Stimulated activated CD4-positive, alpha-beta T cell treated with anti-CD3 and anti-CD28 coated beads, Interleukin-1b, Interleukin-23, amount 100 ng/mL, for 24 hours (primary cell): ENCODE measurements around the gene CASP9.
"Not testable (repeated sequence)": the region's sequence is repeated elsewhere in the genome, so short reads cannot be mapped to it uniquely, and the experiment has no call there.

Experiments
- DNase-seq, 4 experiments: peaks; one replicate each; pipeline ENCODE4 v3.0.0-alpha.2; 2020; ENCODE audit warnings: low read depth in 4 of 4, low spot score in 1 of 4

The CASP9 gene

DNA sequence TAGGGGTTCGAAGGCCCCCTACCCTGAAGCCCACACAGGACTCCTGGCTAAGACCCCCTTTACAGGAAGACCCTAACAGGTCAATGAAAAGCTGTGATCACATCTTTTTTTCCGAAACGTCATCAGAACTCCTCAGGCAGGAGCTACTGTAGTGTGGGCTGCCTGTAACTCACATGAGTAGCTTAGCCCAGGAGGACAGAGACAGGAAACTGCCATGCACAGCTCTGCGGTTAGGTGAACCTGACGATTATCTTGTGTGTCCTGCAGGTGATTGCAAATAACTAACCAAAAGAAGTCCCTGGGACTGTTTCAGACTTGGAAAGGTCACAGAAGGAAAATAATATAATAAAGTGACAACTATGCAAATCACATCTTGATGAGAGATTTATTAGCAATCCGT lies 52.3 kb downstream of the CASP9 start:
- DNase-seq = not testable (repeated sequence)

DNA sequence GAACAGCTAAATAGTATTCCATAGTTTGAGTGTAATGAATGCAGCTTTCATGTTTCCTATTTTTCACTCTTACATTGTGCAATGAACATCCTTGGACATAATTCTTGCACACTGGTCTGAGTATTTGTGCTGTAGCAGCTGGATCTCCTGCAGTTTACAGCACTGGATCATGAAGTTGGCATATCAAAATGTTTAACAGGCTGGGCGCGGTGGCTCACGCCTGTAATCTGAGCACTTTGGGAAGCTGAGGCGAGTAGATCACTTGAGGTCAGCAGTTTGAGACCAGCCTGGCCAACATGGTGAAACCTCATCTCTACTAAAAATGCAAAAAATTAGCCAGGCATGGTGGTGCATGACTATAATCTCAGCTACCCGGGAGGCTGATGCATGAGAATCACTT lies 52.9 kb downstream of the CASP9 start:
- not testable (repeated sequence) for DNase-seq

DNA sequence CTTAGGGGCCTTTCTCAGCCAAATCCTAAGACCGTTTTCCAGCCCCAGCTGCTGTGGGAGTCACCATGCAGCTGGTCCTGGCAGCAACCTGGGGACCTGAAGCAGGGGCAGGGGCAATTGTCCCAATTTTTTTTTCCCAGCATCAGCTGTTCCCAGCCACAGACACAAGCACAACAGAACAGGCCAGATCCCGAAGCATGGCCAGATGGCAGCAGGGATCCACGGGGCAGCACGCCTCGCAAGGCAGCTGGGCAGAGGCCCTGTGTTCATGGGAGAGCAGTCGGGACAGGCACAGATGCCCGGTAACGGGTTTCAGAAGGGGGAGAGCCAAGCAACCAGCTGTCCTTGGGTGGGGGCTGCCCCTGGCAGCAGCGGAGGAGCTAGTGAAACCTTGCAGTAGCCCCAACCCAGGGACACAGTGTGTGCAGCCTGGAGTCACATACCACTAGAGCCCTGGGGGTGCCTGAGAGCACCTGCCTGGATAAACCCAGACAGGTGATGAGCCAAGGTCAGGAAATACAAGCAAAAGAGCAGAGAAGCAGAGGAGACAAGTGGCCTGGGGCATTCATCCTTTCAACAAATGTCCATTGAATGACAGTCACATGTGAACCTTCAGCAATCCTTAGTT lies 54.1 kb downstream of the CASP9 start:
- not testable (repeated sequence) for DNase-seq

DNA sequence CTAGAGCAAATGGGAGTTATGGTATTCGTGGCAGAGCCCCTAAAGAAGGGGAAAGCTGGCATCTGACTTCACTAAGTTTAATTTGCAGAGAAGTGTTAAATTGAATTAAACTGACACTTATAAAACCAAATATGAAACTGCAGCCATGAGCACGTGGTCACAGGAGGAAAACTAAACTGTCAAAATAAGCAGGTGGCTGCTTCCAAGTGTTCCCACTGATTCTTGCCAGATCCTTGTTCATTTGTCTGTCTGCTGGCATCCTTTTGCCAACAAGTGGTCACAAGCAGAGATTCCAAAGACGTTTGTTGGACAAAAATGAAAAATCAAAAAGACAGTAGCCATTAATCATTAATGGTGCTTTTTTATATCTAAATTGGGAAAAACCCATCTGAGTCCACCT lies 54.7 kb downstream of the CASP9 start:
- DNase-seq = no peak

DNA sequence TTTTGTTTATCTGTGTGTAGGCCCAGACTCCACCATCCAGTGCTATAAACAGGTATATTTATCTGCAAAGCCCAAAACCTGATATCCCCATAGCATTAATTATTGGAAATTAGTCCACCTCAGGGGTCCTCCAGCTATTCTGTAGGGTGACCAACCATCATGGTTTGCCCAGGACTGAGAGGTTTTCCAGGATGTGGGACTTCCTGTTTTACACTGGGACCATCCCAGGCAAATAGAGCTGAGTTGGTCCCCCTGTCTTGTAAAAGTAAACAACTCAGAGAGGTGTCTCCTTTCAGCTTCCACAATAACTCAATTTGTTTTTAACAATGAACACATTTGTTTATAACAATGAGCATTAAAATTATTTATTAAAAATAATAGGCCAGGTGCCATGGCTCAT lies 55.9 kb downstream of the CASP9 start:
- no peak for DNase-seq

DNA sequence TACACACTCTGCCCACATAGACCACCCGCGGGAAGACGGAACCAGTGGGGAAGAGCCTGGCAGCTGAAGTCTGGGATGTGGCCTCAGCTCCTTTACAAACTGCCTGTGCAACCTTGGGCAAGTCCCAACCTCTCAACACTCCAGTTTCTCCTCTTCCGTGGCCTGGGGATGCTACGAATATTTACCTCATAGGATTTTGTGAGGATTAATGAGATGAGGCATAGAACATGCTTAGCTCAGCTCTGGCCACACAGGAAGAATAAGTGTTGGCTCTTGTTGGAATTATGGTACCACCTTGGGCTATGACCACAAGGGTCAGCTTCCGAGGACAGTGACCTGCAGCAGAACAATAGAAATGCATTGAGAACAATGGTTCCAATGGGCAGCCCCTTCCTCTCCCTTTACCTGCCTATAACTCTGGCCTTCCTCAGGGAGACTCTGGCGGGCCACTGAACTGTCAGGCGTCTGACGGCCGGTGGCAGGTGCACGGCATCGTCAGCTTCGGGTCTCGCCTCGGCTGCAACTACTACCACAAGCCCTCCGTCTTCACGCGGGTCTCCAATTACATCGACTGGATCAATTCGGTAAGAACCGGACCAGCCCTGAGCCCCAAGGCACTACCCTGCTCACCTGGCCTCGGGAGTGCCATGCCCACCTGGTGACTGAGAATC lies 56.9 kb downstream of the CASP9 start:
- DNase-seq = not testable (repeated sequence)

DNA sequence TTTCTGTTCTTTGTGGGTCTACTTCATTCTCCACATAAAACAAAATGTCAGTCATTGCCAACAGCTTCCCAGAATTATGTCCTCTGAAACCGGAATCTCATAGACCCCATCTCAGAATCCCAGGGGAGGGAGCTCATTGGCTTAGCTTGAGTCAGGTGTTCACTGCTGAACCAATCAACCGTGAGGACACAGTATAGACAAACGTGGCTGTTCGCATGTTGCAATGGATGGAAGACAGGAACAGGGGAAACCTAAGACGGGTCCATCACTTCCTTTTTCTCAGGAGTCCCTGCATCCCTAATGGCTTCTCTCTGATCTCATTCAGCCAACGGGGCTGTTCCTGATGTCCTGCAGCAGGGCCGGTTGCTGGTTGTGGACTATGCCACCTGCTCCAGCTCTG lies 58.3 kb downstream of the CASP9 start:
- DNase-seq = no peak

DNA sequence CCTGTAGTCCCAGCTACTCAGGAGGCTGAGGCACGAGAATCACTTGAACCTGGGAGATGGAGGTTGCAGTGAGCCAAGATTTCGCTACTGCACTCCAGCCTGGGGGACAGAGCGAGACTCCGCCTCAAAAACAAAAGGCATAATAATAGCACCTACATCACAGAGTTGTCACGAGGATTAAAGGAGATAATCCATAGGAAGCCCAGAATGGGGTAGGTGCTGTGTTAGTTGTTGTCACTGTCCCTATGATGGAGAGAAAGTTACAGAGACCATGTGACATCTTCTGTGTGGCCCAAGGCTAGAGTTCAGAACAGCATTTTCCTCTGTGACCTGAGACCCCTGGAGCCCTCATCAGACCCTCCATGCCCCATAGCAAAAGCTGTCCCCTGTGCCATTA lies 60.1 kb downstream of the CASP9 start:
- not testable (repeated sequence) for DNase-seq

DNA sequence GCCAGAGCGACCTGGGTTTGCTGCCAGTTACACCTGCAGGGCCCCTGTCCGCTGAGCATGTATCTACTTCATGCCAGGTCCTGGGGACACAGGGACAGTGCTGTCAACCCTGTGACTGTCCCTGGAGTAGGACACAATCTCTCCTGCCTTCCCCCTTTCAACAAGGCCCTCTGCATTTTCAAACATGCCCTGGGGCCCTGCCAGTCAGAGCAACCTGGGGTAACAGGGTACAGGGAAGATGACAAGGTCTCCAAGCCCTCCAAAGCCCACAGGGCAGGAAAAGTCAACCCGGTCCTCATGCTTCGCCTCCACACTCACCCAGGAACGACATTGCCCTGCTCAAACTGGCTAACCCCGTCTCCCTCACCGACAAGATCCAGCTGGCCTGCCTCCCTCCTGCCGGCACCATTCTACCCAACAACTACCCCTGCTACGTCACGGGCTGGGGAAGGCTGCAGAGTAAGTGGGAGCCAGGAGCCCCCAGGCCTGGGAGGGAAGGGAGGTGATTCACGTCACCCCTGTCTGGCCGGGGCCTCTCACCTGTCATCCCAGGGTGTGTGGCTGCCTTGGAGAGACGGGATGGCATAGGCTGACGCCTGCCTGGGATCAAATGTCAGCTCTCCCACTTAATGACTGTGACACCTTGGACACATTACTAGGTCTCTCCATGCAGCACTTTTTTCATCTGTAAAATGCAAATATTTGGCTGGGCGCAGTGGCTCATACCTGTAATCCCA lies 60.8 kb downstream of the CASP9 start:
- not testable (repeated sequence) for DNase-seq

DNA sequence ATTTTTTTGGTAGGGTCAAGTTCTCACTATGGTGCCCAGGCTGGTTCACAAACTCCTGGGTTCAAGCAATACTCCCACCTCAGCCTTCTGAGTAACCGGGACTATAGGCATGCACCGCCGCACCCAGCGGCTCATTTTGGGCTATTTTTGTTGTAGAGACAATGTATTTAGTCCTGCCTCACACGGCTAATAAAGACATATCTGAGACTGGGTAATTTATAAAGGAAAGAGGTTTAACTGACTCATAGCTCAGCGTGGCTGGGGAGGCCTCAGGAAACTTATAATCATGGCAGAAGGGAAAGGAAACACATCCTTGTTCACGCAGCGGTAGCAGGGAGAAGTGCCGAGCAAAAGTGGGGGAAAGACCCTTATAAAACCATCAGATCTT lies 63.3 kb downstream of the CASP9 start:
- DNase-seq = no peak

DNA sequence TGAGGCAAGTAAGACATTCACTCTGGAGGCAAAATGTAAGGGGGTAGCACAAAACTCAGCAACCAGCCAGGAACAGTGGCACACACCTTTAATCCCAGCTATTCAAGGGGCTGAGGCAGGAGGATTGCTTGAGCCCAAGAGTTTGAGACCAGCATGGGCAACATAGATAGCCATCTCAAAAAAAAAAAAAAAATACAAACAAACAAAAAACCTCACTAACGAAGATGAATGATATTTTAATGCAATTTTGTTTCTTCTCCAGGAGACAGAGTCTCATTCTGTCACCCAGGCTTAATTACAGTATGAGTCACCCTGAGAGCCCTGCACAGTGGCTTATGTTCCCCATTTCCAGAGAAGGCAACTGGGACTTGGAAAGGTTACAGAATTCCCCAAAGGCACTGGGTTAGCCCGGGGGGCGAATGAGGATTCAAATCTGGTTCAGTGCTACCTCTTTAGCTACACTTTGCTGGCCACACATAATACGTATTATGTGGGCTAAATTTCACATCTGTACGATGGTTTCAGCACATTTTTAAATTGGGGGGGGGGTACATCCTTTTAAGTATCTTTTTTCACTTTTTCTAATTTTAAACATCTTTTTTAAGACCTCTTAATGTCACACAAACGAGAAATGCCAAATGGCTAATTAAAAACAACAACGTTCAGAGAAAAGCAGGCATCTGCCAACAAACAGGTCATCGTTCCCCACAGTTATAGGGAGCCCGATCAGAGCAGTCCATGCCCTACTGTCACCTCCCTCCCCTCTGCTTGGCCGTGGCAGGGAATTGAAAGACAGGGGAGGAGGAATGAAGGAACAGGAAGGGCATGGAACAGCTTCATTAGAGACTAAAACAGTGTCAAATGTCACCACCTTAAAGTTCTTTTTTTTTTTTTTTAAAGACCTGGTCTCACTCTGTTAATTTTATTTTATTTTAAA lies 64.0 kb downstream of the CASP9 start:
- DNase-seq = no peak

DNA sequence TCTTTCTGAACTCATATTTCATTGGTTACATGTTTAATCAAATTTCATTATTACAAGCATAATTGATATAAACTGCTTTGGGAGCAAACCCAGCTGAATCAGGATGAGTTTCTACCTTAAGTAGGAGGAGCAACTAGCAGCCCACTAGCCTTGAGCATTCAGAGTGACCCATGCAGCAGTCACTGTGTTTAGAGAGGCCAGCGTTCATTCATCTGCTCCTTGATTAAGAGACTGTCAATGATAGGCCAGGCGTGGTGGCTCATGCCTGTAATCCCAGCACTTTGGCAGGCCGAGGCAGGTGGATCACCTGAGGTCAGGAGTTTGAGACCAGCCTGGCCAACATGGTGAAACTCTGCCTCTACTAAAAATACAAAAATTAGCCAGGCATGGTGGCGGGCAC lies 65.6 kb downstream of the CASP9 start:
- DNase-seq = not testable (repeated sequence)

DNA sequence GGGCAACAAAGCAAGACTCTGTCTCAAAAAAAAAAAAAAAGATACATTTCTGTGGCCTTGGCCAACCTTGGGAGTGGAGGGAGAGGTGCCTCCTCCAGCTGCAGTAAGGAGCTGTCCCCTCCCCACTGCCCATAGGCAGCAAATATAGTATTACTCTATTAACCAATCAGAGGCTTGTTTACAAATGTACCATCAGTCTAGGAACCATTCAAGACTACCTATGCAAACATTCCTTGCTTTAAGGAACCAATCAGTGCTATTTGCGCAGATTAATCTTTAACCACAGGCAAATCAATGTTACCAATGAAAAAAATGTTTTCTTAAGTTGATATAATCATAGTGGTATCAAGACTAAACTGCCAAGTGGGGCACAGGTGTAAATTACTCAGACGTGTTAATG lies 66.4 kb downstream of the CASP9 start:
- DNase-seq = no peak

DNA sequence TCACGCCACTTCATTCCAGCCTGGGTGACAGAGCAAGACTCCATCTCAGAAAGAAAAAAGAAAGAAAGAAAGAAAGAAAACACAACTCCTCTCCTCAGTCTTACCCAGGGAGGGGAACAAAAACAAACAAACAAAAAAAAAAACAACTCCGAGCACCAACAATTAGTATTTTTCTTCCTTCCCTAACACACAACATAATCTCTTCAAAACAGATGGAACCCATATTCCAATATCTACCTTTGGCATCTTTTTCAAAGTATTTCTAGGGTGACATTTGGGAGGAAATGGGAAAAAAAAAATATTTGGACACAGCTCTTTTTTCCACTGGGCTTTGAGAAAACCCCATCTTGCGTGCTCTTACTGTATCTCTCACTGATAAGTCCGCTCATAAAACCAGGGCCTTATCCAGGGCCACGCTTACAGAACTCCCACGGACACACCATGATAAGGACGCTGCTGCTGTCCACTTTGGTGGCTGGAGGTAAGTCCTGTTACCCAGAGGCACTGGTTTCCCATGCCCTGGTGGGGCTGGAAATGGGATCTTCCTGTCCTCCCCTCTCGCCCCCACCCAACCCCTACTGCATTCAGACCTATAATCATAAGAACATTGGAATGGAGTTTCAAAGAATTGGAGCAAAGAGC lies 67.6 kb downstream of the CASP9 start, which contains the start of gene CELA2A:
Gene CELA2A (plus strand): TSS at position 420 of the 642 bp plus-strand sequence. CDS start 22 bp downstream, at position 442.
- no peak for DNase-seq

DNA sequence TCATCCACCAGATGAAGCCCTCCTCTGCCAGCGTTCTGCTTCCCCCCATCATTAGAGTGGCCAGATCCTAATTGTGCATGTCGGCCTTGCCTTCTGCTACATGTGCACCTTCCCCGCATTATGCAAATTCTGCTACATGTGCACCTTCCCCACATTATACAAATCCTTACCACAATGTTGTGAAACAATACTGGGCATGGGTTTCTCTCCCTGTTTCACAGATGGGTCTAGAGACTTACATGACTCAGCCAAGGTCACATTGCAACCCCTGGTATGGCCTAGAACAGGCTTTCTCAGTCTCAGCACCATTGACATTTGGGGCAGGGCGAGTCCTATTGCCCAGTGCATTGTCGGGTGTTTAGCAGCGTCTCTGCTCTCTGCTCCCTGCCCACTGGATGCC lies 68.5 kb downstream of the CASP9 start:
- no peak for DNase-seq

DNA sequence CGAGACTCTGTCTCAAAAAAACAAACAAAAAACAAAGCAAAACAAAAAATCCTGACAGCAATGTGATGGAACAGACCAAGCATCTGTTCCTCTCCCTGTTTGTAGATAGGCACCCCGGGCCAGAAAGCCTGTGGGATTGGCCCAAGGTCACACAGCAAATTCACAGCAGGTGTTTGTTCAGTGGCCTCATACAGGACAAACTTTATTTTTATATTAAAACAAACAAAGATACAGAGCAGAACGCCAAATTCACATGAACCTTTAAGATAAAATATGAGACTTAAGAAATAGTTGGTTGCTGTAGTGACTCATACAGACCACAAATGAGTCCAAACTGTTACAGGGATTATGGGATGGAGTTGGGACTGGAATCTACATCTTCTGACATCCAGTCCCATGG lies 69.8 kb downstream of the CASP9 start:
- no peak for DNase-seq

DNA sequence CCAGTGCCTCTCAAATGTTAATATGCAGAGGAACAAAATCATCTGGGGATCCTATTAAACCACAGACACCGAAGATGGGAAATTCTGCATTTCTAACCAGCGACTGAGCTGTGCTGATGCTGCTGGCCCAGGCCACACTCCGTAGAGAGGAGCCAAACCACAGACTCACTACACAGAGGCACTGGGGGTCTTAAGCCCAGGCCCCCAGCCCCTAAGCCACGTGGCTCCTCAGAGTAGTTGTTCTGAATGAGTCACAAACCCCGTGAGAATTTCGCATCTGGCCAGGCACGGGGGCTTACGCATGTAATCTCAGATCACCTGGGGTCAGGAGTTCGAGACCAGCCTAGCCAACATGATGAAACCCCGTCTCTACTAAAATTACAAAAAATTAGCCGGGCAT lies 70.3 kb downstream of the CASP9 start:
- no peak for DNase-seq

DNA sequence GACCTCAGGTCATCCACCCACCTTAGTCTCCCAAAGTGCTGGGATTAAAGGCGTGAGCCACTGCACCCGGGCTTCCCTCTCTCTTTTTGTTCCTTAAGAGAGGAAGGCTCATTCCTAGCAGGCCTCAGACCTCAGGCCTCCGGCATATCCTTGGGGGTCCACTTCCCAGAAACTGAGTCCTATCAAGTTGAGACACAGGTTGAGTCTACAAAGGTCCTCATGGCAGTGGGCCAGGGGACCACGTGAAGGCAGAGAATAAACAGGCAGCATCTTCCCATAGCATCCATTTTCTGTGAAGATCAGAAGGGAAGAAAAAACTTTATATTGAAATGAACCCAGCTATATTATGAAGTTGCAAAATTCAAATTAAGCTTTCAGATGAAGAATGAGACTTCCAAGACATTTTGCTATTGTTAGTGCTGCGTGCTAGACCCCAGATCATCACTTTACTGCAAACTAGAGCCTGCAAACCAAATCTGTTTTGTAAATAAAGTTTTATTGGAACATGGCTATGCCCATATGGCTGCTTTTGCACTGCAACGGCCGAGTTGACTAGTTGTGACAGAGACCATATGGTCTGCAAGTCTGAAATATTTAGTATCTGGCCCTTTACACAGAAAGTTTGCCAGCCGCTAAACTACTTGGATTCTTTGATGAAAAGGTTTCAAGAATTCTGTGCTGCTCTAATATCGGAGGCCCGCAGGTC lies 71.0 kb downstream of the CASP9 start:
- DNase-seq = no peak

DNA sequence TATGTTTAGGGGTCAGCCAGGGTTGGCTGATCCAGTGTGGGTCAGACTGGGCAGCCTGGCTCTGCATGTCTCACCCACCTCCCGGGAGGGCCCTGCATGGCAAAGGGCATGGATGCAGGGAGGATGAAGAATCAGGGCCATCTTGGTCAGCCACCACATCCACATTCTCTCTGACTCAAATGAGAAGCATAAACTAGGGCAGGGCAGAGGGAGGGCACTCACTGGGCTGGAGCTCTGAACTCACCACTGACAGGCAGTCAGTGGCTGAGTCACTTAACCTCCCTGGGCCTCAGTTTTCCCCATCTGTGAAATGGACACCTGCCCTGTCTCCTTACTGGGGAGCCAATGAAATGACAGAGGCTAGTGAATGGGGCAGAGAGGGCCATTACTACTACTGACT lies 71.8 kb downstream of the CASP9 start:
- no peak for DNase-seq
